Ectodermal cell (in vitro differentiated cells): ENCODE data around the gene MEIS1.

Experiments used
- H3K27ac ChIP-seq: 2 replicates; pipeline ENCODE4 v1.7.0; 2013; ENCODE audit warnings: mild to moderate bottlenecking, low read depth, low read length; ENCODE audit not compliant: insufficient read depth, poor library complexity, severe bottlenecking
- H3K27me3 ChIP-seq: 2 replicates; pipeline ENCODE4 v1.7.0; 2013; ENCODE audit warnings: mild to moderate bottlenecking, low read length; ENCODE audit not compliant: insufficient read depth, control insufficient read depth, poor library complexity, severe bottlenecking
- H3K36me3 ChIP-seq: one replicate; pipeline ENCODE4 v1.7.0; 2013; ENCODE audit warnings: low read length; ENCODE audit not compliant: control insufficient read depth, insufficient read depth
- H3K4me1 ChIP-seq: one replicate; pipeline ENCODE4 v1.7.0; 2013; ENCODE audit warnings: low read length; ENCODE audit not compliant: control insufficient read depth, insufficient read depth
- H3K4me3 ChIP-seq: 2 replicates; pipeline ENCODE4 v1.7.0; 2013; ENCODE audit warnings: low read depth, low read length, control low read depth; ENCODE audit not compliant: insufficient read depth
- H3K9me3 ChIP-seq: 2 replicates; pipeline ENCODE4 v1.7.0; 2013; ENCODE audit warnings: mild to moderate bottlenecking, low read length, moderate library complexity; ENCODE audit not compliant: control insufficient read depth
- WGBS, 2 experiments: methylation state at CpG; one replicate each; pipeline ENCODE4 v1.1.7; 2013; ENCODE audit warnings: missing lambda C conversion rate in 2 of 2; 5-methylcytosine and 5-hydroxymethylcytosine counted together

MEIS1 gene

DNA sequence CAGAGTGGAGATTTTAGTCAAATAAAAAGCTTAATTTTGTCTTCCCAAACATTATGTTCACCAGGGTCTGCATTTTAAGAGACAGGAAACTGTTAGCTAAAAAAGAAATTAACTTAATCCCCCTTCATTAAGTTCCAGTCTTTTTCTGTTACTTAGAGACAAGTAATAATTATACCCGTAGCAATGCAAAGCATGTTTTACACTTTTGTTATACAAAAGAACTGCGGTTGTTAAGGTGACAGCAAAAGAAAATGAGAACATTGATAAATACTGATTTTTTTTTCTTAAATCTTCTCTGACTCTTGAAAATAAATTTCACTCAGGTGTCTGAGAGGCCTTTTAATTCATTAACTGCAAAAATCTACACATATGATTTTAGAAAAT, 101.4 kb downstream of the MEIS1 start:
- WGBS, 2 experiments, result 100% methylated on average over 1 of the region's 2 CpGs; no CpG with 5 or more reads in 1 of the 2 experiments
- H3K27ac ChIP-seq, result no peak overlapping the region
- H3K27me3 ChIP-seq, result no peaks in the 10 kb centered on the region
- no peak overlapping the region for H3K4me3 ChIP-seq
- peaks cover 18% of the 10 kb centered on the region for H3K4me1 ChIP-seq
- H3K9me3 ChIP-seq, result no peaks in the 10 kb centered on the region
- H3K36me3 ChIP-seq, result no peaks in the 10 kb centered on the region

DNA sequence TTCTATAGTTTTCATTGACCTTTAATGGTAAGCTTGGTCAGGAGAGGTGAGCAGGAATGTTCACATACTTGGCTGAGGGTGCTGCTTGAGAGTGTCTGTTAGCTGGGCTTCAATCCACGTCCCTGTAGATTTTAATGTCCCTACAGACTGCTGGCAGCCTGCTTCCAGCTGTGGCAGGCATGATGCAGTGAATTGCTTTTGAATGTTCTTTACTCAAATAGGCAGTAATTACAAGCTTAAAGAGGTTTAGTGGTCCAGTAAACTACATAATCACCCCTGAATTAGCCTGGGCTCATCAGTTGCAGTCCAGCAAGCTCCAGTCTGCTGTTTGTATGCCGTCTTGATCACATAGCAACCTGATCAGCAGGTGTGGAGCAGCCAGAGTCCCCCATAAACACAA, 102.1 kb downstream of the MEIS1 start:
- 36 to 42% methylated on average over 2 of the region's 2 CpGs for WGBS, 2 experiments
- H3K4me1 ChIP-seq, result peaks cover 18% of the 10 kb centered on the region

DNA sequence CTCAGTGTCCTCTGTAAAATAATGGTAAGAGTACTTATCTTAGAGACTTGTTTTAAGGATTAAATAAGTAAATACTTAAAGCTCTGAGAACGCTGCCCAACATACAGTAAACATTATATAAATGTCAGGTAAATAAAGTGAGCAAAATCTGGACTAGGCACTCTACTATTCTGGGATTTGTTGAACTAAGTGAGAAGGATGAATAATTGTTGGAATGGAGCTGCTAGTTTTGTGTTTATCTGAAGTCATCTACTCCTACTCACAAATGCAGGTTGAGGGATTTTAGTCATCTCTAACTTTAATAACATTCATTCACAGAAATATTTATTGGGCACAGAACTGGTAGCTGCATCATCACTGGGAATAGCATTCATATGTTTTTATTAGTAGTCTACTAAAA, 103.4 kb downstream of the MEIS1 start:
- Histone ChIP-seq H3K9me3 (no peaks in the 10 kb centered on the region), H3K4me3 (no peak overlapping the region), H3K27ac (no peak overlapping the region), H3K36me3 (no peaks in the 10 kb centered on the region), H3K27me3 (no peaks in the 10 kb centered on the region), H3K4me1 (peaks cover 18% of the 10 kb centered on the region)
- WGBS, 2 experiments, result no CpG with 5 or more reads among the region's 1 CpG

More for the DNA sequence above, 102.1 kb downstream of the MEIS1 start:
- no peaks in the 10 kb centered on the region for H3K27me3 ChIP-seq
- H3K36me3 ChIP-seq, result no peaks in the 10 kb centered on the region
- no peak overlapping the region for H3K27ac ChIP-seq
- no peak overlapping the region for H3K4me3 ChIP-seq
- no peaks in the 10 kb centered on the region for H3K9me3 ChIP-seq

DNA sequence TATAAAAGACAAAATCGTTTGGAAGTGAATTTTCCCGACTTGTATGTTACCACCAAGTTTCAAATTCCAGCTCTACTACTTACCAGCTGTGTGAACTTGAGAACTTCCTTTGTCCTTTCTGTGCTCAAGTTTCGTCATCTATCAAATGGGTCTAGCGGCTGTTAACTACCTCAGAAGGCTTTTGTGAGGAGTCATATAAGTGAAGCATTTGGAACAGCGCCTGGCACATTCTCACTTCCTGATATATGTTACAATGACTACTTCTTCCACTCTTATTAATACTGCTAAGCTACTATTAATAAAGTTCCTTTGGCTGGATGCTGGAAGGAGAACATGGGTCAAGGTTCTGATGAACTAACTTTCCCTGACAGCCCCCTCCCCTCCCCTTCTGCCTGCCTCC, 104.5 kb downstream of the MEIS1 start:
- H3K9me3 ChIP-seq, result no peaks in the 10 kb centered on the region
- no peak overlapping the region for H3K4me3 ChIP-seq
- peaks cover 18% of the 10 kb centered on the region for H3K4me1 ChIP-seq
- H3K27me3 ChIP-seq, result no peaks in the 10 kb centered on the region
- no peak overlapping the region for H3K27ac ChIP-seq
- WGBS, 2 experiments, result 93% methylated on average over 5 of the region's 5 CpGs
- no peaks in the 10 kb centered on the region for H3K36me3 ChIP-seq

- H3K9me3 ChIP-seq, result no peaks in the 10 kb centered on the region
- H3K4me3 ChIP-seq, result no peak overlapping the region
- no peaks in the 10 kb centered on the region for H3K27me3 ChIP-seq
- H3K4me1 ChIP-seq, result peaks cover 8% of the 10 kb centered on the region
- no peak overlapping the region for H3K27ac ChIP-seq
- H3K36me3 ChIP-seq, result no peaks in the 10 kb centered on the region
- WGBS, 2 experiments, result 57 to 60% methylated on average over 4 of the region's 4 CpGs
Measured at GRCh38 chr2:66541646-66542045, 106.7 kb downstream of the MEIS1 start.

DNA sequence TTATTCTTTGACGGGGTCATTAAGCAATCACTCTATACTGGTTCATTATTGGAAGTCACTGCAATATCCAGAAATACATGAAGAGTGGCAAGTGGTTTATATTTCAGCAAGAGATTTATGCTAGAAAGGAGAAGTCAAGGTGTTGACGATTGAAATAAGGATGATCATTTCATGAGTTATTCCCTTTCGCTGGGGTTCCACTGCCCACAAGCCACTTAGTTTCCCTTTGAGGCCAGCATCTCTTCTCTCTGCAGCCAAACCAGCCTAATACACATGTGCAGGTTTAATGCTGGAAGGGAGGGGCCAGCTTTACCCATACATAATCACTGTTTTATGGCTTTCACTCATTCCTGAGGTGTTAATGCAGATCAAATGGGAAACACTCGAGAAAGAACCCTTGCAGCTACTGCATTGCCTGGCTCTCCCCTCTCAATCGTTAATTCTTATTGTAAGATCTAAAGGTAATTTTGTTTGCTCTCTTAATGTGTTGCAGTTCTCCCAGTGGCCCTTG, 108.4 kb downstream of the MEIS1 start:
- no peaks in the 10 kb centered on the region for H3K27me3 ChIP-seq
- H3K4me3 ChIP-seq, result no peak overlapping the region
- H3K27ac ChIP-seq, result no peak overlapping the region
- H3K9me3 ChIP-seq, result no peaks in the 10 kb centered on the region
- H3K36me3 ChIP-seq, result no peaks in the 10 kb centered on the region
- 72 to 93% methylated on average over 4 to 5 of the region's 5 CpGs for WGBS, 2 experiments
- H3K4me1 ChIP-seq, result no peaks in the 10 kb centered on the region

DNA sequence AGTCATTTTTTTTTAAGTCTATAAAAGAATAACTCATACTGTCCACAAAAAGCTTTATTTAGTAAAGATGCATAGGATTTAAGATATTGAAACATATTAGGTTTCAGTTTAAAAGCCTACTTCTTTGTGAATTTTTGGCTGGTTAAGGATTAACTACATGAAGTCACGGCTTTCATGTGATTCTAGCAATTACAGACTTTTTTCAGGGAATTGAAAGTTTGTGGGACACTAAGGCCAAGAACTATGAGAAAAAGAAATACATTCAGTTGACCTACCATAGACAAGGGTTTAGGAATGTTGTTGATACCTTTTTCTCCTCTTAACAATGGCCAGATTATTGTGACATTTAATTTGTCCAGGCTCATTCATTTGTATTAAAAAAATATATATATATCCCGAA, 109.3 kb downstream of the MEIS1 start:
- Histone ChIP-seq H3K36me3 (no peaks in the 10 kb centered on the region), H3K4me1 (no peaks in the 10 kb centered on the region), H3K4me3 (no peak overlapping the region), H3K9me3 (no peaks in the 10 kb centered on the region), H3K27ac (no peak overlapping the region), H3K27me3 (no peaks in the 10 kb centered on the region)
- WGBS, 2 experiments, result 95 to 100% methylated on average over 1 to 2 of the region's 2 CpGs

DNA sequence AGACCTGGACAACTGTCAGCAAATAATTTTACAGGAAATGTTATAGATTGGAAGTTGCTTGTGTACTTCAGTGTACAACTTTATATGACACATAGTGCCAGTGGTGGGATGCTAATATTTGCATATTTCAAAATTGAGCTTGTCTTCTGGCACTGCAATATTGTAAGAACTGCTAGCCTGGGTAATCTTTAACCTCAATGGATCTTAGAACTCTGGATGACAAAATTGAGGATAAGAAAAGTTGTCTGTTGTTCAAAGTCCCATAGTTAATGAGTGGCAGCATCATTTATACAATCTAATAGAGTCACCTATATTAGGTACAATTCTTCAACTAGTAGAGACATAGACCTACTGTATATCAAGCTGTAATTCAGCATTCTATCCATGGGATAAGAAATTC, 110.3 kb downstream of the MEIS1 start:
- Histone ChIP-seq H3K27ac (no peak overlapping the region), H3K27me3 (no peaks in the 10 kb centered on the region), H3K4me1 (no peaks in the 10 kb centered on the region), H3K9me3 (no peaks in the 10 kb centered on the region), H3K4me3 (no peak overlapping the region), H3K36me3 (no peaks in the 10 kb centered on the region)

DNA sequence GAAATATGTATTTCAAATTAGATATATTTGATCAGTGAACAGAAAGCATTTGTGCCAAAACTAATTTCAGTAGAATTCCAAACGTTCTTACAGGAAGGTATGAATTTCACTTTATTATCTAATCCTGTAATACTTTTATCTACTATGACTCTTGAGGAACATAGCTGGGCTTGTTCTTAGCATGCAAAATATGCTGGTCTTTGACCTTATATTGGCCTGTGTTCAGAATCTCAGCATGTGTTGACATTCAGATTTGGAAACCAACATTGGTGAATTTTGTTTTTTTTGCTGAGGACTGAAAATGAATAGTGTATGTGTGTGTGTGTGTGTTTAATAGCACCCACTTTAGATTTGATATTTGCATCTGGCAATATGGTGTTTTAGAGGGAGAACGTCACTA, 112.2 kb downstream of the MEIS1 start:
- 83 to 84% methylated on average over 1 to 2 of the region's 2 CpGs for WGBS, 2 experiments
- Histone ChIP-seq H3K36me3 (no peaks in the 10 kb centered on the region), H3K4me1 (no peaks in the 10 kb centered on the region), H3K9me3 (no peaks in the 10 kb centered on the region), H3K27me3 (no peaks in the 10 kb centered on the region), H3K4me3 (no peak overlapping the region), H3K27ac (no peak overlapping the region)

DNA sequence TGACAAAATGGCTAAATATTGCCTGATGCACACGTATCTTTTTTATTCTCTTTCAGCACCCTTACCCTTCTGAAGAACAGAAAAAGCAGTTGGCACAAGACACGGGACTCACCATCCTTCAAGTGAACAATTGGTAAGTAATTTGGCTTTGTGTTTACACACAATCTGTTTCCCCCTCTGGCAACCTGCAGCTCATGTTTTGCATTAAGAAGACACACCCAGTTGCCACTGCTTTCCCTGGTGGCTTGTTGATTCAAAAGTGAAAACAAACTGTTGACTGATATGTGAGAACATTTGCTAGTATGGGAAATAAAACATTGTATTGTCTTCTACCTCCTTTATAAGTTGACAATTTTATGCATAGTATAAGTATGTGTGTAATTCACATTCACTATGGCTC, 113.0 kb downstream of the MEIS1 start:
- Histone ChIP-seq H3K36me3 (no peaks in the 10 kb centered on the region), H3K27ac (no peak overlapping the region), H3K27me3 (no peaks in the 10 kb centered on the region), H3K9me3 (no peaks in the 10 kb centered on the region), H3K4me3 (no peak overlapping the region), H3K4me1 (no peaks in the 10 kb centered on the region)
- WGBS, 2 experiments, result 70 to 76% methylated on average over 2 of the region's 2 CpGs

DNA sequence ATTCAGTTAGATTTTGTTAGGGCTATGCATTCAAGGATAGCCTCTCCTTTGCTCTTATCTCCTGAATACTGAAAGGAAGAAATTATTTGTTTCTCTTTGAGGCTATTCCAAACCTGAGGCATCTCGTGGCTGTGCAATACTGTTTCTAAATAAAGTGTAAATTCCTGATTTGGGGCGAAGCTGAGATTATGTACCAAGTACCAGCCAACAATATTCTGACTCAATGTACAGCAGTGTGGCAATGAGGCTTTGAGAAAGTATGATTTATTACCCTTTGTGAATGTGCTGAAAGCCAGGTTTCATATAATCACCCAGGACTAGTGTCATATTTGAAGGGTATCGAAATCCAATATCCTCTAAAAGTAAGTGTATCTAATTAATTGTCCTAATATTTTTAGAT, 113.5 kb downstream of the MEIS1 start:
- Histone ChIP-seq H3K4me3 (no peak overlapping the region), H3K9me3 (no peaks in the 10 kb centered on the region), H3K27ac (no peak overlapping the region), H3K4me1 (no peaks in the 10 kb centered on the region), H3K36me3 (no peaks in the 10 kb centered on the region), H3K27me3 (no peaks in the 10 kb centered on the region)
- WGBS, 2 experiments, result 92 to 100% methylated on average over 2 of the region's 3 CpGs
